ENCODE results near the gene MROH2A.

Gene MROH2A

DNA sequence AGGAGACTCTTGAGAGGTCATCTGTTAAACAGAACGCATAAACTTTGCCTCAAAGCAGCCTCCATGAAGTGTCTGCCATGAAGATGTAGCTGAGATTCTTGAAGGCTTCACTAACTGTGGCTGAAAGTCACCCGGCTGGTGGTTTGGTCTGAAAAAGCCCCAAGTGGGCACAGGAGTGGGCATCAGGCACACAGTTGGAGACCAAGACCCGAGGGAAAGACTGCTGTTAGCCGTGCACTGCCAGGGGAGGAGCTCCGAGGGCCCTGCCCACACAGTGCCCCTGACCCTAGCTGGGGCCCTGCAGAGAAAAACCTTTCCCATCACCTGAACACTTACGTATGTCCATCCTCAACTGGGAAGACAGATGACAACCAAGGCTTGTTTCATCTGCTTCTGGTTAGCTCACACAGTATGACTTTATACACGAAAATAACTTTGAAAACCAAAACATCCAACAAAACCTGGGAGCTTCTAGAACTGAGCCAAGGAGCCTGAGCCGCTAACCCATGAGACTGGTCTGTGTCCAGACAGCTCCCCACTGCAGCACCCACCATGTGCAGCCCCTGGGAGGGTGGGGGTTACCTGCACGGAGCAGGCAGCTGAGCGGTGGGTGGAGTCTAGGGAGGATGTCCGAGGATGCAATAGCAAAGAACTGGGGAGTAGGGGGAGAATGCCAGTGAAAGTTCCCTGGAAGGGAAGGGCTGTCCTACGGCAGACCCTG, 60.8 kb downstream of the MROH2A start:
- Histone ChIP-seq H3K9ac (ENCODE audit: low read depth, low read length) (no peak overlapping the region), H3K4me1 (ENCODE audit: insufficient read depth, low read length) (no peaks in the 10 kb centered on the region), H3K36me3 (ENCODE audit: insufficient read depth, low read length) (peaks cover 68% of the 10 kb centered on the region)

DNA sequence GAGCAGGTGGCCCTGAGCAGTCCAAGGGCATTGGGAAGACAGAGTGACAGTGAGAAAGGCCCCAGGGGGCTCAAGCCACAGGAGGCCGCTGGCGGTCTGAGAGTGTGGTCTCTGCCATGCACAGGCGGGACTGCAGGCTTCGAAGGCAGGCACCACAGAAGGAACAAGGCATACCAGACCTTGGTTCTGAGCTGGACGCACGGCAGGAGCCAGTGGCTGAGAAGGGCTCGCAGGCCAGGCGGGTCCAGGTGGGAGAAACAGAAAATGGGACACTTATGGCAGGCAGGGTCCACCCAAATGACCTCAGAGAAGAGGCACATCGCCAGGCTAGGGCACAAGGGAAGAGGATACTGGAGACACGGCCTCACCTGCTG, 61.3 kb downstream of the MROH2A start:
- H3K4me1 ChIP-seq (ENCODE audit: insufficient read depth, low read length): no peaks in the 10 kb centered on the region
- H3K9me3 ChIP-seq (ENCODE audit: control insufficient read depth, insufficient read depth, low read length): no peaks in the 10 kb centered on the region
- H3K36me3 ChIP-seq (ENCODE audit: insufficient read depth, low read length): peaks cover 69% of the 10 kb centered on the region
- H3K9ac ChIP-seq (ENCODE audit: low read depth, low read length): no peak overlapping the region

More for the DNA sequence above, 60.8 kb downstream of the MROH2A start:
- no peaks in the 10 kb centered on the region for H3K9me3 ChIP-seq (ENCODE audit: control insufficient read depth, insufficient read depth, low read length)

DNA sequence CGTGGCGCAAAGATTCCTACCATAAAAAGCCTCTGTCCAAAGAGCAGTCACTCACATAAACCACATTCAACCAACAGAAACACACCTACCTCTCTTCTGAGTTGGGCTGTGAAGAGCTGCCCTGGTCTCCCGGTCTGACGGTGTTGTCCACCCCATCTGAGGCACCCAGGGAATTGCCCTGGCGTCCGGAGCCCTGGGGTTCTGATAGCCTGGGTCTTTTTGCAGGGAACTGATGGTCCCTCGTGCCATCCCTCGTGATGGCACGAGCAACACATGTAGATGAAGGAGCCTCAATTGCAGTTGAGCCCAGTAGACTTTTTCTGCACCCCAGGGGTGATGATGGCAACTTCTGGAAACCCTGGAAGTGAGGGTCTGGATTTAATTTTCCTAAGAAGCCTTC, 62.4 kb downstream of the MROH2A start:
- Histone ChIP-seq H3K36me3 (ENCODE audit: insufficient read depth, low read length) (peaks cover 73% of the 10 kb centered on the region), H3K9ac (ENCODE audit: low read depth, low read length) (no peak overlapping the region), H3K9me3 (ENCODE audit: control insufficient read depth, insufficient read depth, low read length) (no peaks in the 10 kb centered on the region), H3K4me1 (ENCODE audit: insufficient read depth, low read length) (no peaks in the 10 kb centered on the region)

DNA sequence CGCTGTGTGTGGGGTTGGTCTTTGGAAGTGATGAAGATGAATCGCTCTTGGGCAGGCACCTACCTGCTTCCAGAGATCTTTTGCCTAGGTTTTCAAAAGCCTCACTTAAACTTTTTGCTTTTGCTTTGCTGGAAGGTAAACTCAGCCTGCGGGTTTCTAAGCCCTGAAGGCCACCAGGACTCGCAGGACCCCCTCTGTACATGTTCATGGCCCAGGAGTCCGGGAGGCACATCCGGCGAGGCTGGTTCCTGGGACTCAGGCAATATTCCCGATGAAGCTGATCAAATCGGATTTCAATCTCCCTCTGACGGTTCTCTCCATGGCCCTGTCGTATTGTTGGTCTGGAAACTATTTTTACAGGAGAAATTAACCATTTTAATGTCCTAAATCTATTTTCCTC, 63.1 kb downstream of the MROH2A start:
- peaks cover 74% of the 10 kb centered on the region for H3K36me3 ChIP-seq (ENCODE audit: insufficient read depth, low read length)
- no peak overlapping the region for H3K9ac ChIP-seq (ENCODE audit: low read depth, low read length)
- no peaks in the 10 kb centered on the region for H3K9me3 ChIP-seq (ENCODE audit: control insufficient read depth, insufficient read depth, low read length)
- no peaks in the 10 kb centered on the region for H3K4me1 ChIP-seq (ENCODE audit: insufficient read depth, low read length)

DNA sequence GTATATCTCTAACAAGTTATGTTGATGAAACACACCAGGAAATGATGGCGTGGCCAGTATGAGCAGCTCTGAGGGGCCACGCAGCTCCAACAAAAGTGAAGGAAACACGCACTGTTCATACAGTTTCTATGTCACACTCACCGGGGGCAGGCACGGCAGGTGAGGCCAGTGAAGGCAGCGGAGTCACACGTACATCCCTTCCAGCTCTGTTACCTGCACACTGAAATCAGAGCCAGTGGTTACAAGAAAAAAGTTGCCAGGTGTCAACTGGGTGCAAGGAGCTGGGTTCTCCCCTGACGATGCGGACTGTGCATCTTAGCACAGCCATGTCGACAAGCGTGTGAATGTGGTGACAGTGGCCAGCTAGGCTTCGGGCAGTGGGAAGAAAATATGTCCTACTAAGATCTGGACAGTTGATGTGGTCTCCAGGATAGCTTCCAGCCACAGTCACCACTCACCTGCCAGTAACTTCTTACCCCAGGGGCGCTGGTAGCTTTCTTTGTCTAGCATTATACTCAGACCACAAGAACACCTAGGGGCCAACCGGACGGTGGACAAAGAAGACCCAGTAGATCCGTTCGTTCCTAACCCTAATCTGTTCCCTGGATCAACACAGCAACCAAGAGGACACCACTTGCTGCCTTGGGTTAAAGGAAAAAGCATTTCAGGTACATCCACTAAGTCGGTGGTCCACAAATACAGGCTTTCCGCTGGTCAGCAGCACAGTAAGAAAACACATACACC, 66.1 kb downstream of the MROH2A start:
- H3K9ac ChIP-seq (ENCODE audit: low read depth, low read length): no peak overlapping the region
- no peaks in the 10 kb centered on the region for H3K4me1 ChIP-seq (ENCODE audit: insufficient read depth, low read length)
- H3K9me3 ChIP-seq (ENCODE audit: control insufficient read depth, insufficient read depth, low read length): no peaks in the 10 kb centered on the region
- H3K36me3 ChIP-seq (ENCODE audit: insufficient read depth, low read length): peaks cover 76% of the 10 kb centered on the region

DNA sequence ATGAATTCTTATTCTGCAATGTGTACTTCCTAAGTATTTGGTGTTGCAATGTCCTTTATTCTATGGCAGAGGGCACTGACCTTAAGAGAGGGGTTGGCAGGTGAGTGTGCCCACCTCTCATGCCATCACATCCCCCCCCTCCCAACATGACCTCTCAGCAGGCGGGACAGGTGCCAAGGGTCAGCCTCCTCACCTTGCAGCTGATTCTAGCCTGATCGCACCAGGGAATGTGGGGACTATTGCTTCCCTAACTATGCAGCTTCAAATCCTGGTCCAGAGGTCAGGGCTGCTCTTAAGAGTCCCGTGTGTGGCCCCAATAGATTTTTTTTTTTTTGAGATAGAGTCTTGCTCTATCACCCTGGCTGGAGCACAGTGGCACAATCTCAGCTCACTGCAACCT, 66.7 kb downstream of the MROH2A start:
- no peaks in the 10 kb centered on the region for H3K9me3 ChIP-seq (ENCODE audit: control insufficient read depth, insufficient read depth, low read length)
- no peaks in the 10 kb centered on the region for H3K4me1 ChIP-seq (ENCODE audit: insufficient read depth, low read length)
- no peak overlapping the region for H3K9ac ChIP-seq (ENCODE audit: low read depth, low read length)
- H3K36me3 ChIP-seq (ENCODE audit: insufficient read depth, low read length): peaks cover 76% of the 10 kb centered on the region

DNA sequence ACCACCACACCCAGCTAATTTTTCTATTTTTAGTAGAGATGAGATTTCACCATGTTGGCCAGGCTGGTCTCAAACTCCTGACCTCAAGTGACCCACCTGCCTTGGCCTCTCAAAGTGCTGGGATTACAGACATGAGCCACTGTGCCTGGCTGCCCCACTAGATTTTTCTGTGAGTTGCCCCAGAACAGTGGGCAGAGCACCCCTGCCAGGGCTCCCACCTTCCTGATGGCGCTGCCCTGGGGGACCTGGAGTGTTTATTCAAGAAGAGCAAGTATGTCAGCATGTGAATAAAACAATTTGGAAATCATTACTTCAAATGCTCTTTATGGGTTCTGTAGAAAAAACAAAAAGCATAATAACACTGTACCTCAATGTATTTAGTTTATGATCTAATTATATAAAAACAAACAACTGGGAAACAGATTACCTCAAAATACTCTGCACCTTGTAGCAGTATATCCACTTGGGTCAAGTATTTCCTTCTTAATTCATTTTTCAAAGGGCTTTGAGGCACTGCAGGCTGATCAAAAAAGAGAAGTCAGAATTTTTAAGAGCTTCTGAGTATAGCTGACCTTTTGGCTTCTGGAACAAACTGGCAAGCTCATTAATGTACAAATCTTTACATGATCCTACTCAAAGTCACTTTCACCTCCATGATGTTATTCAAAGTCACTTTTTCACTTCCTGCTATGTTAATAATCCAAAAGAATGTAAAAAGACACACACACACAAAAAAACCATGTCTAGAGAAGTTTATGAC, 67.4 kb downstream of the MROH2A start:
- no peaks in the 10 kb centered on the region for H3K4me1 ChIP-seq (ENCODE audit: insufficient read depth, low read length)
- no peak overlapping the region for H3K9ac ChIP-seq (ENCODE audit: low read depth, low read length)
- peaks cover 73% of the 10 kb centered on the region for H3K36me3 ChIP-seq (ENCODE audit: insufficient read depth, low read length)
- no peaks in the 10 kb centered on the region for H3K9me3 ChIP-seq (ENCODE audit: control insufficient read depth, insufficient read depth, low read length)

DNA sequence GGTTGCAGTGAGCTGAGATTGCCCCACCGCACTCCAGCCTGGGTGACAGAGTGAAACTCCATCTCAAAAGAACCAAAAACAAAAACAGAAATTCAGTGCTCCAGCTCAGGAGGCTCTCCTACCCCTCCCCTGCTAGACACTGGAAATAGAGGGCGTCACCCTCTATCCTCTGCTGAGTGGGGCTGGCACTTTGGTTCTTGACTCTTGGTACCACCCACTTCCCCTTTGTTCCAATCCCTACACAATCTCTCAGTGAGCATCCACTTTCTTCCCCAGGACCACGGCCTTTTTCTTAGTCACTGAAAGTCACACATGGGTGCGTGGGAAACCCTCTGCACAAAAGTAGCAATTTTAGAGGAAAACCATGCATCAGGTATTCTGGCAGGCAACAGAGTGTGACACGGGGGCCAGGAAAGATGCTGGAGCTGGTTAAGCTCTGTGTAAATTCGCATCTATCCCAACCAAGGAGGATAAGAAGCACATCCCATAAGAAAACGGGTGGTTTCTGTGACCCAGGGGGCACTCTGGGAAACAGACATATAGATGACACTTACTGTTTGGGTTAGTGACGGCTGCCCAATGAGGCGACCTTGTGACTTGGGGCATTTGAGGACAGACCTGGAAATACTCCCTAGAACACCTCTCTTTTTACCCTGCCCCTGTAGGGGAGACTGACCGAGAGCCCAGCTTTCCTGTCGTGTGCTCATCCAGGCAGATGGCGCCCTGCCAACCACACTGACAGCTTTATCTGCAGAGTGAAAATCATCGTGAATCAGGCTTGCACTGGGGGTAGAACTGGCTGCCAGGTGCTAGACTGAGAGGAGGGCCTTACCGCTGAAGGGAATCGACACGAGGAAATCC, 68.5 kb downstream of the MROH2A start:
- H3K9me3 ChIP-seq (ENCODE audit: control insufficient read depth, insufficient read depth, low read length): no peaks in the 10 kb centered on the region
- no peak overlapping the region for H3K9ac ChIP-seq (ENCODE audit: low read depth, low read length)
- no peaks in the 10 kb centered on the region for H3K4me1 ChIP-seq (ENCODE audit: insufficient read depth, low read length)
- H3K36me3 ChIP-seq (ENCODE audit: insufficient read depth, low read length): peaks cover 68% of the 10 kb centered on the region

DNA sequence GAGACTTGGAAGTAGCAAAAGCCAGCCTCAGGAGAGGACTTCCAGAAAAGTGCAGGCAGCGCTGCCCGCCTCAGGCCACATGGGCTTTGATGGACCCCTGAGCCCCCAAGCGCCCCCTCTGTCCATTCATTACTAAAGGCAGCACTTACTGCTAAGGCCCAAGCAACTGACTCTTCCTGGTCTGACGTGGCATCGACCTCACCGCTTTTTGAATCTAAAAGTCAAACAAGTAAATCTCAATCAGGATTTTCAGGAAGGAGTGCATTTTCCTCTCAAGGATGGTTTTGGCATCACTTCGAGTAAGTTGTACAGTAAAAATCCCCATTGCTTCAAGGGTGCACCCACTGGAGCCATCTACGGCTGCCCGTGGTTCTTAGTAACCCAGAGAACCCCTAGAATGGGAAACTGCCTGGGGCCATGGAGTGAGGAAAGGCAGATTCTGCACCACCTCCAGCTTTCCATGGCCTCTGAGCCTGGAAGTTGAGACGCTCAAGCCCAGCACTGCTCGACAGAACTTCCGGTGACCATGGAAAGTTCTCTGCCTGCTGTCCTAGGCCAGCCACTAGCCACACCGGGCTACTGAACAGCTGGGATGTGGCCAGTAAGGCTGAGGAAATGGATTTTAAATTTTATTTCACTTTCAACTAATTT, 69.2 kb downstream of the MROH2A start:
- Histone ChIP-seq H3K9ac (ENCODE audit: low read depth, low read length) (no peak overlapping the region), H3K4me1 (ENCODE audit: insufficient read depth, low read length) (no peaks in the 10 kb centered on the region), H3K9me3 (ENCODE audit: control insufficient read depth, insufficient read depth, low read length) (no peaks in the 10 kb centered on the region), H3K36me3 (ENCODE audit: insufficient read depth, low read length) (peaks cover 67% of the 10 kb centered on the region)

DNA sequence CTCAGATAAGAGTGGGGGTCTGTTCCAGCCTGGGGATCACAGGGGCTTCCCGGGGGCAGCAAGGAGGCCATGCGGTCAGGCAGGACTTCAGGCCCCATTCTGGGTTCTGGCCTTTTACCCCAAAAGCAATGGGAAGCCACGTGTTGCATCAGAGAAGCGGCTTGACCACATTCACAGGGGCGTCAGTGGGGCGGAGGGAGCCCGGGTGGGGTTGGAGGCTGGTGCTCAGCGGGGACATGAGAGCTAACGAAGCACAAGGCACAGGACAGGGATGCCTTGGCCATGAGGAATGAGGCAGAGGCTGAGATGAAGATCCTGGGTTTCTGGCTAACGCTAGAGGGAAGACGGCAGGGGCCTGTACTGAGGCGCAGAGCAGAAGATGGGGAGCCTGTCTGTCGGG, 70.1 kb downstream of the MROH2A start:
- Histone ChIP-seq H3K9me3 (ENCODE audit: control insufficient read depth, insufficient read depth, low read length) (no peaks in the 10 kb centered on the region), H3K36me3 (ENCODE audit: insufficient read depth, low read length) (peaks cover 60% of the 10 kb centered on the region), H3K9ac (ENCODE audit: low read depth, low read length) (no peak overlapping the region), H3K4me1 (ENCODE audit: insufficient read depth, low read length) (peaks cover 5% of the 10 kb centered on the region)

DNA sequence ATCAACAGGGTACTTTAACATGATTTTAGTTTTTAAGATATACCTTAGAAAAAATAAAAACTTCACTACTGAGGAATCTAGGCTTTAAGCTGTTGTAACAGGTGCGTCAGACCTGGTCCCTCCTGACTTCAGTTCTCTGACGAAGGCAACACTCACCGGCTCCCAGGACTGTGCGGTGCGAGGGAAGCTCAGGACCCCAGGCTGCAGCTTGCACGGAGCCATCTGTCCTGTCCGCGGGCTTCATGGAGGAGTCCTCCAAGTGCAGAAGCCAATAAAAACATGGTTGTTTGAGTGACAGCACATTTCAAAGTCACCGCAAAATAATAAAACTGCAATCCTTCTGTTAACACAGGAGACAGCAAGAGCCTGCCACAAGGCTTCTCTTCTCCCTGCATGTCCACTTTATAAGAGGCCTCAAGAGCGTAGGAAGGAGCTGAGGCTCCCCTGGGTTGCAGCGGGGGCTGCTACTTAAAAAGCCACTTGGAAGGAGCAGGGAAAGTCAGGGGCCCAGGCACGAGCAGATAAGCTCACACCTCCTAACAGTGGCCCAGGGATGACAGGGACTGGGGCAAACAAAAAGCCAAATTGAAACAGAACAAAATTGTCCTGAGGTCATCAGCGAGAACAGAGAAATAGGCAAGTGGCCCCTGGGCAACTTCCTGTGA, 71.6 kb downstream of the MROH2A start:
- H3K4me1 ChIP-seq (ENCODE audit: insufficient read depth, low read length): peaks cover 5% of the 10 kb centered on the region
- H3K9ac ChIP-seq (ENCODE audit: low read depth, low read length): no peak overlapping the region
- H3K36me3 ChIP-seq (ENCODE audit: insufficient read depth, low read length): peaks cover 50% of the 10 kb centered on the region
- H3K9me3 ChIP-seq (ENCODE audit: control insufficient read depth, insufficient read depth, low read length): no peaks in the 10 kb centered on the region

DNA sequence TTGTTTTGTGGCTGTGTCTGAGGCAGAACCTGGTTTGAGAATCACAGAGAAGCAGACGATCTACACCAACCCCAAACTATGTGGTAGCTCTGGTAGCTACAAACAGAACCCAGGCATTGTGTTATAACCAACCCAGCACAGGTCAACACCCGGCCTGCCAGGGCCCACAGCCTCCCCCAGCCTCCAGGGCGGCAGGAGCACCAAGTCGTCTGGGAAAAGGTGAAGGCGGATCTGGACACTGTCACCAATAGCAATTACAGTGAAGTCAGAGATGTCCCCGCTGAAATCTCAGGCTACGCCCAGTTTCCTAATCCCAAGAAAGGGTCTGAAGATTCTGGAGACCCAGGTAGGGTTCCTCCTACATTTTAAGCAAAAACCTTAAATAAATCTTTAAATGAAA, 72.6 kb downstream of the MROH2A start:
- Histone ChIP-seq H3K36me3 (ENCODE audit: insufficient read depth, low read length) (peaks cover 43% of the 10 kb centered on the region), H3K9me3 (ENCODE audit: control insufficient read depth, insufficient read depth, low read length) (no peaks in the 10 kb centered on the region), H3K9ac (ENCODE audit: low read depth, low read length) (no peak overlapping the region), H3K4me1 (ENCODE audit: insufficient read depth, low read length) (peaks cover 10% of the 10 kb centered on the region)

DNA sequence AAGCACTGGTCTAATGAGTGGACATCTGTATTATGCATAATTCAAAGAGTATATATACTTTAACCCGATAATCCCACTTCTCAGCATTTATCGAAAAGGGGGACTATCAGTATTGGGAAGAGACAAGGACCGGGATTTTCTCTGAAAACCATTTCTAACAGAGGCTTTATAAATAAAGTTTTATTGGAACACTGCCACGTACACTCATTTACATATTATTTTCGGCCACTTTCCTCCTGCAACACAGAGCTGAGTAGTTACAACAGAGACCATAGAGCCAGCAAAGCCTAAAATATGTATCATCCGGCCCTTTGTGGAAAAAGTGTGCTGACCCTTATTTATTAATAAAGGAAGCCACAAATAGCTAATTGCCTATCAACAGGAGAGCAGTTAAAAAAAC, 73.0 kb downstream of the MROH2A start:
- H3K9me3 ChIP-seq (ENCODE audit: control insufficient read depth, insufficient read depth, low read length): no peaks in the 10 kb centered on the region
- peaks cover 42% of the 10 kb centered on the region for H3K36me3 ChIP-seq (ENCODE audit: insufficient read depth, low read length)
- peaks cover 10% of the 10 kb centered on the region for H3K4me1 ChIP-seq (ENCODE audit: insufficient read depth, low read length)
- no peak overlapping the region for H3K9ac ChIP-seq (ENCODE audit: low read depth, low read length)

Data from ES-I3 (cell line).